ENCODE measurements around the gene PDXP. TPM values are rescaled to one million over a fixed set of nuclear protein-coding genes. Genes with fewer than 3 reads are reported as not detected.

Gene PDXP
- total and polyA plus RNA-seq, 2 of the 13 experiments (the other 11 are each of a cell fraction or from before 2014, with no cell fraction given), result 58.2 to 70.6 TPM

- TF ChIP-seq ZNF142 (CRISPR knock-in tag; IDR thresholded peaks at IDR 0.05) (no peak), ZNF414 (CRISPR knock-in tag; IDR thresholded peaks at IDR 0.05) (no peak), ZNF782 (CRISPR knock-in tag; IDR thresholded peaks at IDR 0.05; ENCODE audit: borderline replicate concordance) (no peak), GMEB2 (CRISPR knock-in tag; IDR thresholded peaks at IDR 0.05; ENCODE audit: low read depth) (no peak)
Observed at GRCh38 chr22:37636186-37636948, 22.2 kb upstream of the PDXP start (continued).

All from HepG2 (cell line).